Stimulated activated CD4-positive, alpha-beta T cell treated with anti-CD3 and anti-CD28 coated beads, Interleukin-1b, Interleukin-23, amount 100 ng/mL, for 24 hours (primary cell): ENCODE results near the gene TSPYL1.
"Not testable (repeated sequence)": the region's sequence is repeated elsewhere in the genome, so short reads cannot be mapped to it uniquely, and the experiment has no call there.

Source experiments
- DNase-seq, 4 experiments: peaks; one replicate each; pipeline ENCODE4 v3.0.0-alpha.2; 2020; ENCODE audit warnings: low read depth in 4 of 4, low spot score in 1 of 4

The TSPYL1 gene

GRCh38 chr6:116279232-116280160 lies at the start of gene TSPYL1:
Gene TSPYL1 (minus strand): TSS chr6:116279930. CDS start chr6:116279830, 100 bp downstream.
- DNase-seq, result peak; percentile 85 to 90 (median 88)

- DNase-seq, result no peak
Observed at GRCh38 chr6:116329156-116329555, 49.4 kb upstream of the TSPYL1 start.

DNA sequence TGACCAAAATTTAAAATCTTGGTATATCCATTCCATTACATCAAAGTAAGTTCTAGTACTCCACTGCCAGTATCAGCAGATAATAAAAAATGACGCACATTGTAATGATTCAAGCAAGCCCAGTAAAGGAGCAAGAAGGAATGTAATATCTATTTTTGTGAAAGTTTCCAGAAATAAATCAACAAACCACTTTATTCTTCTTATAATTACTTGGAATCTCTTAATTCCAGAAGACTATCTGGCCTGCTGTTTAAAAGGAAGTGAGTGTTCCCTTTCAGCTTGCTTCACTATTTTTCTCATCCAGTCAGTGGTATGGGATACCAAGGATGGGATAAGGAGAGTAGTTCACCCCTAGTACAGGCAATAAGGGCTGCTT lies 48.8 kb upstream of the TSPYL1 start:
- no peak for DNase-seq

GRCh38 chr6:116327803-116328527 lies 48.2 kb upstream of the TSPYL1 start:
- DNase-seq, result no peak

DNA sequence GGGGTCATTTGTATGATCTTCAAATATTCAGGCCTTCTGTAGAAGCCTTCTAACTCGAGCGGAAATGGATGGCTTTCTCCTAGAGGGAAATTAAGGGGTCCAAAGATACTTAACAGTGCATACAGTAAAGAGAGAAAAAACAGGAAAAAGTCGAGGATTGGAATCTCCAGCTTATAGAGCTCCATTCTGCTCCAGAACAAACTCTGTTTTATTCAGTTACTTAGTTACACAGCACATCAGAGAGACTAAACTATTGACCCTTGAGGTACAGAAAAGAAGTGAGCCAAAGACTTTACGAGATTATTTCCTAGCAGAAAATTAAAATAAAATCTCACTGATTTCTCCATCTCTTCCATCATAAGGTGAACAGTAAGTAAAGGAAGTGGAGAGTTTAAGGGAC lies 47.3 kb upstream of the TSPYL1 start:
- DNase-seq, result no peak

DNA sequence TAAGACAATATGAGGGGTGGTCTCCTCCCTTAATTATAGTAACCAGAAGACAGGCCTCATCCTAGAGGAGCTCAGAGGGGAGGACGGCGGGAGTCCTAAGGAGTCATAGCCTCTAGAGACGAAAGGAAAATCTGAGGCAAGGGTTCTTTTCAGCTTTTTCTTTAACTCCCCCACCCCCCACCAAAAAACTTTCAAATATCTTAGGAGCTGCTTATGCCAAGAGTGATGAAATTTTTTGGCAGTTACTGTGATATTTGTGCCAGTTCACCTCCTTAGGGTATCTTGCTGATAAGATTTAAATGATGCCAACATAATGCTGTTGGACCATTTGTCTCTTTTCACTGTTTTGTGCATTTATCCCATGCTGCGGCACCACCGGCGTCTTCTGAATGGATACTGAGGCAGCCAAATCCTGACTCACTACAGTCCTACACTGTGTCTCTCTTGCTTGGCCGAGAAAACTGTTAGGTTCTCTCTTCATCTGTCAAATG lies 46.5 kb upstream of the TSPYL1 start:
- no peak for DNase-seq

DNA sequence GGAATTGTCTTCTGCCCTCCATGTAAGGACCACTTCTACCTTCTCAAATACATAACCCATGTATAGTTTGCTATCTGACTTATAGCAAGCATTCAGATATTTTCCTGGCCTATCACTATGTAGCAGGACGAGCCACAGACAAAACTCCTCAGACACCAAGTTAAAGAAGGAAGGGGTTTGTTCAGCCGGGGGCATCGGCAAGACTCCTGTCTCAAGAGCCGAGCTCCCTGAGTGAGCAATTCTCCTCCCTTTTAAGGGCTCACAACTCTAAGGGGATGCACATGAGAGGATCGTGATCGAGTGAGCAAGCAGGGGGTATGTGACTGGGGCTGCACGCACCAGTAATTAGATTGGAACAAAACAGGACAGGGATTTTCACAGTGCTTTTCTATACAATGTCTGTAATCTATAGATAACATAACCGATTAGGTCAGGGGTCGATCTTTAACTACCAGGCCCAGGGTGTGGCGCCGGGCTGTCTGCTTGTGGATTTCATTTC lies 46.0 kb upstream of the TSPYL1 start:
- DNase-seq, result not testable (repeated sequence)

- DNase-seq, result no peak
Observed at GRCh38 chr6:116323863-116324262, 44.1 kb upstream of the TSPYL1 start.

DNA sequence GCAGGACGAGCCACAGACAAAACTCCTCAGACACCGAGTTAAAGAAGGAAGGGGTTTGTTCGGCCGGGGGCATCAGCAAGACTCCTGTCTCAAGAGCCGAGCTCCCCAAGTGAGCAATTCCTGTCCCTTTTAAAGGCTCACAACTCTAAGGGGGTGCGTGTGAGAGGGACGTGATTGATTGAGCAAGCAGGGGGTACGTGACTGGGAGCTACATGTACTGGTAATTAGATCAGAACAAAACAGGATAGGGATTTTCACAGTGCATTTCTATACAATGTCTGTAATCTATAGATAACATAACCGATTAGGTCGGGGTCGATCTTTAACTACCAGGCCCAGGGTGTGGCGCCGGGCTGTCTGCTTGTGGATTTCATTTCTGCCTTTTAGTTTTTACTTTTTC lies 42.2 kb upstream of the TSPYL1 start:
- not testable (repeated sequence) for DNase-seq

- no peak for DNase-seq
Observed at GRCh38 chr6:116316772-116317467, 37.2 kb upstream of the TSPYL1 start.

DNA sequence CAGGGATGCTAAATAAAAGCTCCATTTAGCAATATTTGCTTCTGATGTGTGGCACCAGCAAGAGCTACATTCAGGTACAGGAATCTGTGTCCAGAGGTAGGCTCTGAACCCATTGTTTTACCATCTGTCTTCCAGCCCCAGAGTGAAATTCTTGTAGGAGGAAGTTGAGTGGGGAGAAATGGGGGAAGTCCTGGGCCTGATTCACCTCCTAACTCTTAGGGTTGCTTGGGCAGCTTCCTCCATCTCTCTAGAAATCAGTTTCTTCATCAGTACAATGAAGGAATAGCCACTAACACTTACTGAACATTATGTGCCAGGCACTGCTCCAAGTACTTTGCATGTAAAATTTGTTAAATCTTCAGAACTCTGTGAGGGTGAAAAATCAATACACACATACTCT lies 35.1 kb upstream of the TSPYL1 start:
- DNase-seq, result no peak

DNA sequence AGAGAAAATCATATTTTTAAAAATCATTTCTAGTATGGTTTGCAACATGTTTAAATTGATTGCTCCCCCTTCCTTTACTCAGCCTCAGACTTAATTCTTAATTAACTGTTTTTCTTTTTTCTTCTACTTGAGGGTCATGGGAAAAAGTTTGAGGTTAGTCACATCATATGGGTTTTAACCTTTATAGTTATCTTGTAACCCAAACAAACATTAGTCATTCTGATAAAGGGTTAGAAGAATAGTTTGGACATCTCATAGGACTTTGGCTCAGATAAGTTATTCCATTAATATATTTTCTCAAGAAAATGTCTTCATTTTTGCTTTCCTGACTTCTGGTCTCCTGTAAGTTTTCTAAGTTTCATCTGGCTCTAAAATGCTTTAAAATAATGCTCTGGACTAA lies 34.5 kb upstream of the TSPYL1 start:
- DNase-seq, result no peak

DNA sequence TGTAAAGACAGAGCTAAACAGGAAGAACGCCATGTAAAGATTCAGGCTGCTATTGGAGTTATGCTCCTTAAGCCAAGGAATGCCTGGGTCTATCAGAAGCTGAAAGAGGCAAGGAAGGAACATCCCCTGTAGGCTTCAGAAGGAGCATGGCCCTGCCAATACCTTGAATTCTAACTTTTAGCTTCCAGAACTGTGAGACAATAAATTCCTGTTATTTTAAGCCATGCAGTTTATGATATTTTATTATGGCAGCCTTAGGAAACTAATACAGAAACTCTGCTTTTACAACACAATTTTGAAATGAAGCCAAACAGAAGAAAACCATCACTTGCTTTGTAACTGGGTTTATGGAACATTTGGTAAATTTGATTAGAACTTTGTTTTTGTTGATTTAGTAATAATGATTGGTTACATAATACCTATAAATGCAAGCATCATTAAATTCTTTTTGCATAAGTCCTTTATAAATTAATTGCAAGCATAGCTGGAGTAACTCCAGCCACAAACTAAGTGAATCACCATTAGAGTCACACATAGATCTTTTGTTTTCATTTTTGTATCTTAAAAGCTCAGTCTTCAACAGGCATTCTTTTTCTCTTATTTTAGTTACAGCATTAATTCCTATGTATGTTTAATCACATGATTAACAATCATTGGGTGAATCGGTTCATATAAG lies 33.5 kb upstream of the TSPYL1 start:
- no peak for DNase-seq

DNA sequence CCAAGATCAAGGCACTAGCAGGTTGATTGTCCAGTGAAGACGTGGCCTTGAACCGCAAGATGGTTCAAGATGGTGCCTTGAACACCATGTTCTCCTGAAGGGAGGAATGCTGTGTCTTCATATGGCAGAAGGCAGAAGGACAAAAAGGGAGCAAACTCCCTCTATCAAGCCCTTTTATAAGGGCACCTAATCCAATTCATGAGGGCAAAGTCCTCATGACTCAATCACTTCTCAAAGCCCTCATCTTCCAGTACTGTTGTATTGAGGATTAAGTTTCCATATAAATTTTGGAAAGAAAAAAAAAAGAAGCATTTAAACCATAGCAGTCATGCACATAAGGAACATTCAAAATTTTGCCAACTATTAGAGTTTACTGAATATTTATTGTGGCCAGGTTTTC lies 29.9 kb upstream of the TSPYL1 start:
- DNase-seq, result no peak

DNA sequence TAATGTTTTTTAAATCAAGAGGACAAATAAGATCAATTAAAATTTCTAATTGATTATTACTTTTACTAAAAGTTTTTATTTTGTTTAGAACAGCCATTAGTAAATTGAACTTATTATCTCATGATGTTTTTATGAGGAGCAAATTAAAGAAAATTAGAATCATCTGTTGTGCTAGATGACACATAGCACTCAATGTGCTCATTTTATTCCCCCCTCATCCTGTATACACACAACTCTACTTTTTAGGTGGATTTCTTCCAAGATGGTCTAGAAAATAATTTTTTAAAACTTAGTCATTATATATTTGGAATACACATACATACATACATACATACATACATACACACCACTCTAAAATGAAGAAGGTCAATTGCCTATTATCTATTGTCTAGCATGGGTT lies 29.3 kb upstream of the TSPYL1 start:
- no peak for DNase-seq

- DNase-seq, result no peak
Observed at GRCh38 chr6:116307633-116308032, 27.9 kb upstream of the TSPYL1 start.

DNA sequence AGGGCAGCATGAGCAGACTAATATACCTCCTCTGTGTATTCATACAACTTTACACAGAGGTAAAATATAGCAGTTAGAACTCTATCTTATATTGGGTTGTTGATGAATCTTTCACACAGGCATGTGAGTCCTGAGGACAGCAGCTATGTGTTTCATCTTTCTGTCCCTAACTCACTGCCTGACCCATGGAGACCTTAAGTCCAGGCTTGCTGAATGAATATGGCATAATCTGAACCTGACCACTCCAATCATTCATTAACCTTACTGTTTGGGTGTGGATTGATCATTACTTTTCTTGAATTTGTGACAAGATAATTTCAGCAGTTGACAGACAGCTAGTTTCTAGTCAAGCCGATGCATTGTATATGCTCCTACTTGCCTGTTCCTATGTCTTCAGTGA lies 27.3 kb upstream of the TSPYL1 start:
- no peak for DNase-seq

- DNase-seq, result no peak
Observed at GRCh38 chr6:116304538-116305097, 24.9 kb upstream of the TSPYL1 start.

GRCh38 chr6:116301104-116301503 lies 21.4 kb upstream of the TSPYL1 start:
- no peak for DNase-seq

GRCh38 chr6:116300566-116300965 lies 20.8 kb upstream of the TSPYL1 start:
- no peak for DNase-seq
